GM21381 (cell line): ENCODE measurements around the gene MTHFS.
A peak's percentile ranks its signal among the peaks of the same experiment; 100 is the strongest.
"Not testable (repeated sequence)": the region's sequence is repeated elsewhere in the genome, so short reads cannot be mapped to it uniquely, and the experiment has no call there.

Source experiments
- ATAC-seq: cut with Tn5 transposase; IDR thresholded peaks from one replicate; pipeline ENCODE4 v1.9.1; 2021; ENCODE audit warnings: mild to moderate bottlenecking, moderate library complexity; ENCODE audit not compliant: unreplicated experiment

The MTHFS gene

DNA sequence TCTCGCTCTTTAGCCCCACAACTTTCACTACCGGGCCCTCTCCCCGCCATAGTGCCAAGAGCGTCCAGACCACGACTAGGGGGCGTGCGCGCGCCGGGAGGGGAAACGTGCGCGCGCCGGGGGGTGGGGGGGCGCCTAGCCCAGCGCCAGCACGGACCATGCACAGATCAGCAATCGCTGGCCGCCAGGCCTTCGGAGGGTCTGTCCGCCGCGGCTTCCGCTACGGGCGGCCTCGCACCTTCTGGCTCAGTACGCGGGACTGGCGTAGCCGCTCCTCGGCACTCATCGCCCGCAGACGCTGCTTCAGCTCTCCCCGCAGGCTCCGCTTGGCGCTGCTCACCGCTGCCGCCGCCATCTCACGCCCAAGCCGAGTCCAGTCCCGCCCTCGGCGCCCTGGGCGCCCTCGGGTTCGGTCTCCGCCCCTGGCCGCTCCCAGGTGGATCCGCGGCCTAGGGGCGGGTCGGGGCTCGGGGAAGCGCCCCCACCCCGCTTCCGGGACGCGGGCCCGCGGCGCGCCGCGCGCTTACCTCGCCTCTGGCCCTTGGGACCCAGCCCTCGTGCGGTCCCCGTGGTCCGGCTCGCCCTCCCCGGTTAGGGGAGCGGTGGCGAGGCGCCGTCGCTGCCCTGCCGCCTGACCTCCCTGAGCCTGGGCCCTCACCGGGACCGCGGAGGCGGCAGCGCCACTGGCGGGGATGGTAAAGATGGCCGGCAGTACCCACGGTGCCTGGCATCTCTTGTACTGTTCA lies at the start of gene MTHFS:
Gene MTHFS (minus strand): TSS at position 381 of the 746 bp plus-strand sequence. CDS start 26 bp downstream, at position 355.
- ATAC-seq = peak; percentile 71

DNA sequence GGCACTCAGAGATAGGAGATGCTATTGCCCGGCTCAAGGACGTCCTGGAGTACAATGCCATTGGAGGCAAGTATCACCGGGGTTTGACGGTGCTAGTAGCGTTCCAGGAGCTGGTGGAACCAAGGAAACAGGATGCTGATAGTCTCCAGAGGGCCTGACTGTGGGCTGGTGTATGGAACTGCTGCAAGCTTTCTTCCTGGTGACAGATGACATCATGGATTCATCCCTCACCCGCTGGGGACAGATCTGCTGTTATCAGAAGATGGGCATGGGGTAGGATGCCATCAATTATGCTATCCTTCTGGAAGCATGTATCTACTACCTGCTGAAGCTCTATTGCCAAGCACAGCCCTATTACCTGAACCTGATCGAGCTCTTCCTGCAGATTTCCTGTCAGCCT lies 47.8 kb upstream of the MTHFS start:
- ATAC-seq = no peak

DNA sequence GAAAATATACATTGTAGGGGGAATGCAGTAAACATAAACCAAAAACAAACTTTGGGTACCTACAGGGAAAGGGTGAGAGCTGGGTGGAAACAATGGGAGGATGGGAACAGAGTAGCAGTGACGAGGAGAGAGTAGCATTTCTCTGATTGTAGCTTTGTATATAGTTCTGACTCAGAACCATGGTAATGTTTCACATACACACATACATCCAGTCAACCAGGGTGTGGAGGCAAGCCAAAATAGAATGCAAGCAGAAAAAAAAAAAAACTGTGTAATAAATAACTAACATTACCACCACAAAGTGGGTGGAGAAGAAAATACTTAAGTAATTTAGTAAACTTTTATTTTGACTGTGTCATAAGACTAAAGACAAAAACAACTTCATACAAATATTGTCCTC lies 47.0 kb upstream of the MTHFS start:
- ATAC-seq = peak; percentile 80

DNA sequence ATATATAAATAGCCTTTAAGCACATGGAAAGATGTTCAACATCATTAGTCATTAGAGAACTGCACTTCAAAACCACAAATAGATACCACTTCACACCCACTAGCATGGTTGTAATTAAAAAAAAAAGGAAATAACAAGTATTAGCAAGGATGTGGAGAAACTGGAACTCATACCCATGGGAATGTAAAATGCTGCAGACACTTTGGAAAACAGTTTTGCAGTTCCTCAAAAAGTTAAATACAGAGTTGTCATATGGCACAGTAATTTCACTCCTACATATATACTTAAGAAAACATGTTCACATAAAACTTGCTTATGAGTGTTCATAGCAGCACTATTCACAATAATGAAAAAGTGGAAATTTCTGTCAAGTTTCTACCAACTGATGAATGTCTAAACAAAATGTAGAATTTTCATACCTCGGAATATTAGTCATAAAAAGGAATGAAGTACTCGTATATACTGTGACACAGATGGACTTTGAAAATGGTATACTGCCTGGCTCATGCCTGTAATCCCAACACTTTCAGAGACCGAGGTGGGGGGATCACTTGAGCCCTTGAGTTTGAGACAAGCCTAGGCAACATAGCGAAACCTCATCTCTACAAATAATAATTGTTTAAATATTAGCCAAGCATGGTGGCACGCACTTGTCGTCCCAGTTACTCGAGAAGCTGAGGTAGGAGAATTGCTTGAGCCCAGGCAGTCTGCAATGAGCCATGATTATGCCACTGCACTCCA lies 46.1 kb upstream of the MTHFS start:
- ATAC-seq = no peak

DNA sequence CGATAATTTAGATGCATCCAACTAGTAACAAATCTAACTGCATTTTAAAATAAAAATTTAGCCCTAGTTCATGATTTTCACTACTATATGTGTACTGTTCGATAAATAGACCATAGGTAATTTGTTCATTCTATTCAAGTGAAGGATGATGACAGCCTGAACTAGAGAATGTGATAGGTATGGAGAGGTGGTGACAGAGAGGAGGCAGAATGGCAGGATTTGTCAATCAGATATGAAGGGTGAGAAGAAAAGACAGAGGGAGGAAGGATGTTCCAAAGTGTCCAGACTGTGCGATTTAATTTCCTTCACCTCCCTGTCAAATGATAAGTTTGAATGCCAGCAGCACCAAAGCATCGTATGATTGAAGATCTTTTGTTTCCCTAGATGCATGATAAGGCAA lies 42.6 kb upstream of the MTHFS start:
- no peak for ATAC-seq

DNA sequence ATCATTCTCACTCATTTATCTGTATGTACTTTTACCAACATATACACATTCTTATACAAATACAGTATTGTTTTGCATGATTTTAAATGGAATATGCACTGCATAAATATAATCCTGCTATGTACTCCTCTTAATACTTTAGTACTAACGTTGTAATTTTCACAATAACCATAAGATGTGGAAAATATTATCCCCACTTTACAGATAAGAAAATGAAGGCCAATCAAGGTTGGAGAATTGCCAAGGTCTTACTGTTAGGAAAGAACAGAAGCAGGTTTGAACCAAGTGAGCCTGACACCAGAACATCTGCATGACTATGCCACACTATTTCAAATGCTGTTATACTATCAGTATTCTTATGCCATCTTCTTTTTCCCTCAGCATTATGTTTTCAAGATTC lies 41.3 kb upstream of the MTHFS start:
- ATAC-seq = no peak

DNA sequence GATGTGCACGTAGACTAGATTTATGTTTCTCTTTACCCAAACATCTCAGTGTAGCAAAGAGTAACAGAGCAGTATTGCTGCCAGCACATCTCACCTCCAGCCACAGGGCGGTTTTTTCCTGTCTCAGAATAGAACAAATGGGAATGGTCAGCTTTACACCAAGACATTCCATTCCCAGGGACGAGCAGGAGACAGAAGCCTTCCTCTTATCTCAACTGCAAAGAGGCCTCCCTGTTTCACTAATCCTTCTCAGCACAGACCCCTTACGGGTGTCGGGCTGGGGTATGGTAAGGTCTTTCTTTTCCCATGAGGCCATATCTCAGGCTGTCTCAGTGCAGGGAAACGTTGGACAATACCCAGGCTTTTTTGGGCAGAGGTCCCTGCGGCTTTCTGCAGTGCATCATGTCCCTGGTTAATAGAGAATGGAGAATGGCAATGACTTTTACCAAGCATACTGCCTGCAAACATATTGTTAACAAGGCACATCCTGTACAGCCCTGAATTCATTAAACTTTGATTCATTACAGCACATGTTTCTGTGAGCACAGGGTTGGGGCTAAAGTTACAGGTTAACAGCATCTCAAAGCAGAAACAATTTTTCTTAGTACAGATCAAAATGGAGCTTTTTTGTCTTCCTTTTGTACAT lies 38.9 kb upstream of the MTHFS start:
- ATAC-seq = not testable (repeated sequence)

DNA sequence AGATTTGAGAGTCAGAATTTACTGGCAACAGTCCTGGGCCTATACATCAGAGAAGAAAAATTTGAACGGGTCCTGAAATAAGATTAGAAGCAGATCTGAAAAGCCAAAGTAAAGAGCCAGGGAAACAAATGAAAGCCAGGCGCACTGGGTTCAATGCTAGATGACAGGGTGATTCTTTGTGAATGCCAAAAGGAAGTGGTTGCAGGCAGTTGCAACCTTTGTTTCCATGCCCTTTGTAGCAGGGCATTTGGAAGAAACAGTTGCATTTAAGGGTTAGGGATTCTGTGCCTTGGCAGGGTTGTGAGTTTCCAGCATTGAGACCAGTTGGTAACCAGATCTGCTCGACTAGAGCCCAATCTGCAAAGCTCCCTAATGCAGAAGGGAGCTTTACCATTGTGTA lies 36.4 kb upstream of the MTHFS start:
- no peak for ATAC-seq

DNA sequence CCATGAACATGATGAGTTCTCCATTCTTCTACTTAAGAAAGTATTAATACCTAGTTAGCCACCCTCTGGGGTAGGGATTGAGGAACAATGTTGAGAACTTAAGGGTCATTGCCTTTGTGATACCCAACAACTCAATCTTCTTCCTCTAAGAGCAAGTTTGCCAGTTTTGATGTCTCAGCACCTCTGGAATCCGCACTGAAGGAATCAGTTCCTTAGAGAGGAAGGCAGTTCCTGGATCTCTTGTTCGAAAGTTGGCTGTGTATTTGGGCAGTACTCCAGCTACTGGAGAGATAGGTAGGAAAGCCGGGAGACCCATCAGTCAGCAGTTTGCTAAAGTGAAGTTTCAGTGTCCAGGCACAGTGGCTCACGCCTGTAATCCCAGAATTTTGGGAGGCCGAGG lies 35.6 kb upstream of the MTHFS start:
- ATAC-seq = no peak

DNA sequence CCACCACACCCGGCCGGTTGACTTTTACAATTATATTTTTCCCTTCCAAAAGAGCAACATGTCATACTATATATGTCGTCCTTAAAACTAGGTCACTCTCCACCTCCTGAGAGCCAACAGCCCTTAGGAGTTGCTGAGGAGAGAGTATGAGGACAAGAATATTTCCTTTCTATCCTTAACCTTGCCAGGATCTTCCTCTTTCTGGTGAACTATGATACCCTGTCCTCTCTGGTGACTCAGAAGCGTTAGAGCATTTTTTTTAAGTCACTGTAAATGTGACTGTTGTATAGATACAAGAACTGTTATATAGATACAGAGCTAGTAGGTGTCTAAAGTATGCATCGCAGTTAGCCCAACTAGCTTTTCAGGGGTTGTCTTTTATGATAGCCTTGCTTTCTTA lies 33.7 kb upstream of the MTHFS start:
- ATAC-seq = no peak

DNA sequence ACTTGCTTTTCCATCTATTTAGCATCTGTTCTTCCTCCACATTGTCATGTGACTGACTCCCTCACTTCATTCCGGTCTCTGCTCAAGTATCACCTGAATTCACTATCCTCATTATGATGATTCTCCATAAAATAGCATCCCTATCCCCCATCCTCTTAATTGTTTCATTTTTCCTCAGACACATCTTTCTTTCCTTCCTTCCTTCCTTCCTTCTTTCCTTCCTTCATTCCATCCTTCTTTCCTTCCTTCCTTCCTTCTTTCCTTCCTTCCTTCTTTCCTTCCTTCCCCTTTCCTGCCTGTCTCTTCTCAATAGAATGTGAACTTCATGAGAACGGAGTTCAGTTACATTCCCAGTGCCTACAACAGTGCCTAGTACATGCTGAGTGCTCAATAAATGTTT lies 32.6 kb upstream of the MTHFS start:
- ATAC-seq = no peak

DNA sequence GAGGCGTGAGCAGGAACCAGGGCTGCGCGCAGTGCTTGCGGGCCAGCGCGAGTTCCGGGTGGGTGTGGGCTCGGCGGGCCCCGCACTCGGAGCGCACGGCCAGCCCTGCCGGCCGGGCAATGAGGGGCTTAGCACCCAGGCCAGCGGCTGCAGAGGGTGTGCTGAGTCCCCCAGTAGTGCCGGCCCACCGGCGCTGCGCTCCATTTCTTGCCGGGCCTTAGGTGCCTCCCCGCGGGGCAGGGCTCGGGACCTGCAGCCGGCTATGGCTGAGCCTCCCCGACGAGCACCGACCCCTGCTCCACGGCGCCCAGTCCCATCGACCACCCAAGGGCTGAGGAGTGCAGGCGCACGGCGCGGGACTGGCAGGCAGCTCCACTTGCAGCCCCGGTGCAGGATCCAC lies 29.3 kb upstream of the MTHFS start:
- not testable (repeated sequence) for ATAC-seq

DNA sequence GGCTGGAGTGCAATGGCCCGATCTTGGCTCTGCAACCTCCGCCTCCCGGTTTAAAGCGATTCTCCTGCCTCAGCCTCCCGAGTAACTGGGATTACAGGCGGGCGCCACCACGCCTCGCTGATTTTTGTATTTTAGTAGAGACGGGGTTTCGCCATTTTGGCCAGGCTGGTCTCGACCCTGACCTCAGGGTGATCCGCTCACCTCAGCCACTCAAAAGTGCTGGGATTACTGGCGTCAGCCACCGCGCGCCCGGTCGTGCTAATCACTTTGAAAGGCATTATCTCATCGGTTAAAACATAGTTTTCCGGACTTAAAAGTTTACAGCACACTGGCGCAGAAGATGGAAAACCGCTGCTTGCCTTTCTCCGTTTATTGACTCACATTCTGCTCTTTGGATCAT lies 27.6 kb upstream of the MTHFS start:
- ATAC-seq = no peak

DNA sequence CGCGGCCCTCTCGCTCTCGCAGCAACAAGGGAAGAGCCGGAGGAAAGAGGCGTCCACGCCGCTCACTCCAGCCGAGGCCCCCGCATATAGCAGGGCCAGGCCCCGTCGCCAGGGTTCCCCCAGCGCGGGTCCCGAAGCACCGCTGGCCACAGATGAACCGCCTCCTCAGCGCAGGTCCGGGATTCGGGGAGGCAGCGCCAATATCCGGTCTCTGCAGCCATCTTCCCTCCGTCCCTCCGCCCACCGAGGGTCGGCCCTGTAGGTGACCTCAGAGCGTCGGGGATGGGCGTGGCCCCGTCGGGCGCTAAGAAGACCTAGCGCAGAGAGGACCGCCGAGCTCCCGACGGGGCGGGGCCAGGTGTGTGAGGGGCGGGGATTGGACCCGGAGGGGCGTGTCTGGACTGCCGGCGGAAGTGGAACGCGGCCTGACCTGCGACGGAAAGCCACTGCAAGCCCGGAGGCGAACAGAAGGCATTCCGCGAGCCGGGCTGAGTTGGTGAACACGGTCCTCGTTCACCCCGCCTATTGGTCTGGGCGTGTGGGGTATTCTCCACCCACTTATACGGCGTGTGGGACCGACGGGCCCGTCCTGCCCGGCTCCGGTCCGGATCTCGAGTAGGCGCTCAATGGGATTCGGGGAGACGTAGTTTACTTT lies 26.8 kb upstream of the MTHFS start:
- peak; percentile 97 for ATAC-seq

DNA sequence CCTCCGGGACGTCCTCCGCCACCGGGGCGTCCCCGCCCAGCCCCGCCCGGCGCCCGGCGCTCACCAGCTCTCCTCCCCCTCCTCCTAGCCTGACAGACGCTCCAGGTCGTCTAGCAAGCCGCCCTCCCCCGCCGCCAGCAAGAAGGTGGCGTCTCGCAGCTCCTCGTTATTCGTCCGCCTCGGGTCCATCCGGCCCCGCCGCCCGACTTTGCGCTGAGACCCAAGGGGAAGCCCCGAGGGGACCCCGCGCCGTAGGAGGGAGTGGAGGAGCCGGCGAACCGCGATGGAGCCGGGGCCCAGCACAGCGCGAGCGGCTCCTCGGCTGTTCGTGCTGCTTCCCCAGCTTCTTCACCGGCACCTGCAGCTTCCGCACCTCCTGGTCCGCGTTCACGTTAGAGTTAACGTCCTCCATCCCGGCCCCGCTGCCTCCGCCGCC lies 26.3 kb upstream of the MTHFS start:
- peak; percentile 38 for ATAC-seq

DNA sequence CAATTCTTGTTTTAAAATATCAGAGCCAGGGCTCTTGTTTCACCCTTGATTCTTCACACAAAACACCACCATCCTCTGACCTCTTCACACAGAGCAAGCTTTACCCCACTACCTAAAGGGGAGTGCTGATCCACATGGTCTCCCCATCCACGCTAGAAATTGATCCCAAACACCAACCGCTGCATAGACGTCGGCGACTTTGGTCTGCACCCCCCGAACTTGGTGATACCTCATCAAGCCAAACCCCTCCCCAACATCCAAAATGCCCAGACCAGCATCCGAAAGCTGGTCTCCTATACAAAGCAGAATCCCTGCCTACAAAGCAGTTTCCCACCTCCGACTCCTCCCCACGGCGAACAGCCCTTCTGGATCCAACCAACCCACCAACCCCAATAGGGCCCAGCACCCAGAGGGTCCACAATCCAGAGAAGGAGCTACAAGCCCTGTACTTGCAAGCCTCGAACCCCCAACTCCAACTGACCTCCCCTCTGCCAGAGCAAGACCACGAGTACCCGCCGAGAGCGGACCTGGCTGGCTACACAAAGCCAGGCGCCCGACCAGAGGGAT lies 25.8 kb upstream of the MTHFS start:
- no peak for ATAC-seq

DNA sequence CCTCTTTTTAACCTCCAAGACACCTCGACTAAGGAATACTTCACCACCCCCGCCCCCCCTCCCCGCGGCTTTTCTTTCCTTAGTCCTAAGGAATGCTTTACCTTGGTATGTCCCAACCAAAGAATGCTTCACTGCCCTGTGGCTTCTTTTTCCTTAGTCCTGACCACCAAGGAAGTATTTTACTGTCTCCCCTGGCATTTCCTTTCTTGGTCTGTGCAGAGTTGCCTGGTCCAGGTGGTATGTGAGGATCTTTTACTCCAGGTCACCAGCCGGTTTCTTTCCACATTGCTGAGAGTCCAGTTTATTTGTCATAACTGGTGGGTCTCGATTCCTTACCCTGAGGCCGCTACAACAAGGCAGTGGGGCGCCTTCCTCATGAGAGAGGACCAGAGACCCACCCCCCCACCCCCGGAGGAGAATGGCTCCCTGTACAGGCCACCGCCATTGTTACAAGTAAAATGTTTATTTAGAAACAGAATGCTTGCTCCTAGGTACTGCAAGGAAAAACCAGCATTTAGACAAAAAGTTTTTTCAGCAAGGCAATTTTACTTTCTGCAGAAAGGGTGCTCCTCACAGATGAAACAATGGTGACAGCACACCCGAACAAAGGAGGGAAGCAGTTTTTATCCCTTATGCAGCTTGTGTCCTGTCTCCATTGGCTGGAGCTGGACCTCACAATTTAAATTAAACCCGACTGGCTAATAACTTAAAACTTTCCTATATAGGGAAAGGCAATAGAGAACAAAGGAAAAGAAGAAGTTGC lies 23.1 kb upstream of the MTHFS start:
- ATAC-seq = no peak

DNA sequence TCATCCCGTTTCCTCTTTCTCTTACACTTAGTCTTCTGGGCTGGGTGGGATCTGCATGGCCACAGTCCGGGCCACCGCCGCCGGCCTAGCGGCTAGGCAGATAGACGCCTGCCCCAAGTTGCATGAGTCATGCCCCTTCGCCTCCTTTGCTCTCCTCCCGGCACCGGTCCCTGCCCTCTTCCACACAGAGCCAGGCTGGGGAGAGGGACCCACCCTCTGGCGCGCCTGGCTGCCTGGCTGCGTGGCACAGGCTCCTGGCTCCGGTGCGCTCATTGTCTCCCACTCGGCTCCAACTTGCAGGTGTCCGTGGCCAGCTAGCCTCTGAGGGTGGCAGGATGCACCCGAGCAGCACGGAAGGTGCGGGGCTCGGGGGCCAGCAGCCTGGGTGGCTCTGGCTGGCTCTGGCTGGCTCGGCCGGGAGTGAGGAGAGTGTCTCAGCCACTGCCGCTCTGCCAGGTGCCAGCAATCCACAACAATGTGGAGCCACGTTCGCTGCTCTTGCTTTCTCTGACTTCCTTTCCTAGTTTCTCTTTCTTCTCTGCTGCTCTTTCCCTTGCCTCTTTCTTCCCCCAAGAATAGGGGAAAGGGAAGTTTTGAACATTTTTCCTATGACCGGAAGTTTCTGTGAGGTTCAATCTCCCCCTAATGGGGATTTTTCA lies 22.4 kb upstream of the MTHFS start:
- ATAC-seq = no peak

DNA sequence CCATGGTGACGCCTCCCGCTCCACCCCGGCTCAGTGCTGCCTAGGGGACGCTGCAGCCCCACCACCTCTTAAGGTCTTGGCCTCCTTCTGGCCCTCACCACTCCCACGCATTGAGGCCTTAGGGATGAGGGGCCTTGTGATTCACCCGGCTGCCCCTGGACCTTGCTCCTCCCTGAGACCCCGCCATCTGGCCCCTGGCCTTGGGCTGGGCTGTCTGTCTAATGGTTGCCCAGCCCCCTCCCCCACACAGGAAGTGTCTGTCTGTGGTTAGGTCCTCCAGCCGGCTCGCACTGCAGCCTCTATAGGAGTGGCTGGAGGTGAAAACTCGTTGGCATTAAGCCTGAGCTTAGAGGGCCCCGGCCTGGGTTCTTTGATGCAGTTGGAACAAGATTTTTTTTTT lies 21.5 kb upstream of the MTHFS start:
- no peak for ATAC-seq
